ENCODE results near the gene DMRTA2.
A peak's percentile ranks its signal among the peaks of the same experiment; 100 is the strongest.
"Not testable (repeated sequence)": the region's sequence is repeated elsewhere in the genome, so short reads cannot be mapped to it uniquely, and the experiment has no call there.

Gene DMRTA2

DNA sequence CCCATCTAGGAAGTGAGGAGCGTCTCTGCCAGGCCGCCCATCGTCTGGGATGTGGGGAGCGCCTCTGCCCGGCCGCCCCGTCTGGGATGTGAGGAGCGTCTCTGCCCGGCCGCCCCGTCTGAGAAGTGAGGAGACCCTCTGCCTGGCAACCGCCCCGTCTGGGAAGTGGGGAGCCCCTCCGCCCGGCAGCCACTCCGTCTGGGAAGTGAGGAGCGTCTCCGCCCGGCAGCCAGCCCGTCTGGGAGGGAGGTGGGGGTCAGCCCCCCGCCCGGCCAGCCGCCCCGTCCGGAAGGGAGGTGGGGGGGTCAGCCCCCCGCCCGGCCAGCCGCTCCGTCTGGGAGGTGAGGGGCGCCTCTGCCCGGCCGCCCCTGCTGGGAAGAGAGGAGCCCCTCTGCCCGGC, 41.7 kb downstream of the DMRTA2 start:
- DNase-seq (ENCODE audit: low spot score) = not testable (repeated sequence)

DNA sequence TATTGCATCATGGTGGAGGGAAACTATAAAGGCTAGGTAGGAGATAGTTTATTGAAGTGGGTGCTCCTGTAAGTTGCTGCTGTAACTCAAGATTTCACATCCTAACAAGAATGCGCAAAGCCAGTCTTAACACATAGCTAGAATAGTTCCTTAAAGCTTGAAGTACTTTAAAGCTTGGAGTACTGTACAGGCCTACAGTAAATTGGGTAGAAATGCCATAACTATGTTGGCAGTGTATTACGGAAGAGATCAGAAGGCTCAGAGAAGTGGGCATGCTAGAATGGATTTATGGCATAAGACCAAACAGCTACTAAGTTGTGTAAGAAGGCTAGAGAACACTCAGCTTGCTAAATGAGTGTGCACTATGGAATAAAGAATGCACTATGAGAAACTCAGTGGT, 44.5 kb downstream of the DMRTA2 start:
- DNase-seq (ENCODE audit: low spot score) = no peak

DNA sequence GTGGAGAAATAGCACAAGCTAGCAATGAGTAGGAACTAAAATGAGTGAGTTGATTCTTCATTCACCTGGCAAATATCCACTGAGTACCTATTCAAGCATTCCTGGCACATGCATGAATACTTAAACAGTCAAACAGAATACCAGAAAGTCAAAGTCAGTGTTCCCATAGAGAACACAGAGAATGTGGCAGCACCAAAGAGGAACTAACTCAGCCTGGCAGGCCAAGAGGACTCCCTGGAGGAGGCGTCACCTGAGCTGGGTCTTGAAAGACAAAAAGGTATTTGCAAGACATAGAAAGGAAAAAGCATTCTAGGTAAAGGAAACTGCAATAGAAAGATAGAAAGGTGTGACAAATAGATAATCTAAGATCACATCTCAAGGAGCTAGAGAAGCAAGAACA, 49.7 kb downstream of the DMRTA2 start:
- no peak for DNase-seq (ENCODE audit: low spot score)

DNA sequence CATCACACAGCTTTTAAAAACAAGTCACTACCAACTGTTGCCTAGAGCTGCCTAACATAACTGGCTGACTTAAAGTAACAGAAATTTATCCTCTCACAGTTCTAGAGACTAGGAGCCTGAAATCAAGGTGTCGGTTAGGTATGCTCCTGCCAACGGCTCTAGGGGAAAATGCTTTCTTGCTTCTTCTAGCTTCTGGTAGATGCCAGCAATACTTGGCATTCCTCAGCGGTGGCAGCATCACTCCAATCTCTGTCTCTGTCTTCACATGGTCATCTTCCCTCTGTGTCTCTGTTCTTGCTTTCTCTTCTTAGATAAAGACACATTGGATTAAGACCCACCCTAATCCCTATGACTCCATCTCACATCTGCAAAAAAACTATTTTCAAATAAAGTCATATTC, 51.5 kb downstream of the DMRTA2 start:
- no peak for DNase-seq (ENCODE audit: low spot score)

DNA sequence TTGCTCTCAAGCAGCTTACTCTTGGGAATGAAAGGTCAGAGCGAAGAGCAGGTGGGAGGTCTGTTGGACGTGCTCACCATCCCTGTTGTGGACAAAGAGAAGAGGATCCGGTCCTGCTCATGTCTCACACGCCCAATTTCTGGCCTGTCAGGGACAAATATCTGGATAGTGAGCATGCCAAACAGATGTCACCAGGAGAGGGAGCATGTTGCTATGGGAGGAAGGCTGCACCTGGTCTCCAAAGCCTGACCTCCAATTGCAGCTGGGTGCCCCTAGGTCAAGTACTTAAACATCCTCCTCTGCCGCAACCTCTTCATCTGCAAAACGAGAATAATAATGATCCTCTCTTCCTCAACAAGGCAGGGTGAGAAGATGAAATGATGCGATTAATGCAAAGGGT, 53.4 kb downstream of the DMRTA2 start:
- DNase-seq (ENCODE audit: low spot score) = peak; percentile 36

DNA sequence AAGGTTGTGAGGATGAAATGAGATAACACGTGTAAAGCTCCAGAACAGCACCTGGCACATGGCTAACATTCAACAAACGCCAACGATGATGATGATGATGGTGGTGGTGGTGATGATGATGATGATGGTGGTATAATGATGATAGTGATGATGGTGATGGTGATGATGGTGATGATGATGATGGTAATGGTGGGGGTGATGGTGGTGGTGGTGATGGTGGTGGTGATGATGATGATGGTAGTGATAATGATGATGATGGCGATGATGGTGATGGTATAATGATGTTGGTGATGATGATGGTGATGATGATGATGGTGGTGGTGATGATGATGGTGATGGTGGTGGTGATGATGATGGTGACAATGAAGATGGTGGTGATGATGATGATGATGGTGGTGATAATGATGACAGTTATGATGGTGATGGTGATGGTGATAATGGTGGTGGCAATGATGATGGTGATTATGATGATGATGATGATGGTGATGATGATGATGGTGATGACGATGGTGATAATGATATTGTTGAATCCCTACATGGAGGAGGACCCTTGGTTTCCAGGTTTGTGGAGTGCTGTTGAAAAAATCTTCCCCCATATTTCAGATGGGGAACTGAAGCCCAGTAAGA, 54.1 kb downstream of the DMRTA2 start:
- no peak for DNase-seq (ENCODE audit: low spot score)

DNA sequence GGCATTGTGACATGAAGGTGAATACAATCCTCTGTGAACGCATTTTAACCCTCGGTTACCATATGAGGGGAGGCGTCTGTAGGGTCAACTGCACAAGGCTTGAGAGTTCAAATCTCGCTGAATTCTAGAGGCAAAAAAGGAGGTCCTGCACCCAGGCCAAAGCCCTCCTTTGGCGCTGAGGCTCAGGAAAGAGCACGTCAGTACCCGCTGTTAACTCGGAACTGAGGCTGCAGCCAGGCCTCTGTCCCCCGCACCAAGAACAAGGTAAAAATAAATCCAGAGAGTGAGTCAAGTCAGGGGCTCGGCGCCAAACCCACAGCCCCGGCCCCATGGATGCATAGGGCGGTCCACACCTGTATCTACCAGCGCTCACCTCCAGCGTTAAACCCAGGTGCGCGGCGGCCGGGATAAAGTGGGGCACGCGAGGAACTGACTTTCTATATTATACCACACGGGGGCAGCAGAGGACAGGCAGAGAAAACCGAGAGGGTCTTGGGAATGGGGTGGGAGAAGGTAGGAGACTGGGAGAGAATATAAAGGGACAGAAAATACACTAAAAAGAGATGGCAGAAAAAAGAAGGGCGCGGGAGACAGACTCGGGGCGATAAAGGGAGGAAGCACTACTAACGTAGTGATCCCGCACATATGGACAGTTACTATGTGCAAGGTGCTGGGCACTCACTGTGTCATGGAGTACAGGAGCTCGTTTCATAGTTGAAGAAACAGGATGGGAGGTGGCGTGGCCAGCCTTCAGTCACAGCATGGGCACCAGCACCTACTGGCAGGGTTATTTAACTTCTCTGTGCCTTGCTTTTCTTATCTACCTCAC, 54.9 kb downstream of the DMRTA2 start:
- DNase-seq (ENCODE audit: low spot score) = peak; percentile 81
